ENCODE measurements around the gene ARID2. TPM values are rescaled to one million over a fixed set of nuclear protein-coding genes. Genes with fewer than 3 reads are reported as not detected.

ARID2 gene
- total and polyA plus RNA-seq, 8 donors, result 29.2 to 42.6 (median 34.1) TPM

- ATAC-seq, result no peak
- TF ChIP-seq, protein P1, sequence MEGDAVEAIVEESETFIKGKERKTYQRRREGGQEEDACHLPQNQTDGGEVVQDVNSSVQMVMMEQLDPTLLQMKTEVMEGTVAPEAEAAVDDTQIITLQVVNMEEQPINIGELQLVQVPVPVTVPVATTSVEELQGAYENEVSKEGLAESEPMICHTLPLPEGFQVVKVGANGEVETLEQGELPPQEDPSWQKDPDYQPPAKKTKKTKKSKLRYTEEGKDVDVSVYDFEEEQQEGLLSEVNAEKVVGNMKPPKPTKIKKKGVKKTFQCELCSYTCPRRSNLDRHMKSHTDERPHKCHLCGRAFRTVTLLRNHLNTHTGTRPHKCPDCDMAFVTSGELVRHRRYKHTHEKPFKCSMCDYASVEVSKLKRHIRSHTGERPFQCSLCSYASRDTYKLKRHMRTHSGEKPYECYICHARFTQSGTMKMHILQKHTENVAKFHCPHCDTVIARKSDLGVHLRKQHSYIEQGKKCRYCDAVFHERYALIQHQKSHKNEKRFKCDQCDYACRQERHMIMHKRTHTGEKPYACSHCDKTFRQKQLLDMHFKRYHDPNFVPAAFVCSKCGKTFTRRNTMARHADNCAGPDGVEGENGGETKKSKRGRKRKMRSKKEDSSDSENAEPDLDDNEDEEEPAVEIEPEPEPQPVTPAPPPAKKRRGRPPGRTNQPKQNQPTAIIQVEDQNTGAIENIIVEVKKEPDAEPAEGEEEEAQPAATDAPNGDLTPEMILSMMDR (IDR thresholded peaks at IDR 0.05), result no peak
- no peak overlapping the region for H3K4me3 ChIP-seq
- H3K27ac ChIP-seq, result no peak overlapping the region
- no peak for DNase-seq
- peaks cover 0 to 39% of the 10 kb centered on the region in 2 donors for H3K4me1 ChIP-seq
- H3K9me3 ChIP-seq, result no peaks in the 10 kb centered on the region
- H3K36me3 ChIP-seq, result no peaks in the 10 kb centered on the region
- no peaks in the 10 kb centered on the region for H3K27me3 ChIP-seq
- intact Hi-C loops (cut with DNase I), result no loop called here
Observed at GRCh38 chr12:45718306-45718705, 11.2 kb upstream of the ARID2 start.

- TF ChIP-seq, protein P1 (IDR thresholded peaks at IDR 0.05), result no peak
- Histone ChIP-seq H3K4me3 (no peak overlapping the region), H3K27ac (no peak overlapping the region), H3K36me3 (no peaks in the 10 kb centered on the region), H3K9me3 (no peaks in the 10 kb centered on the region), H3K4me1 (peaks cover 2 to 56% of the 10 kb centered on the region in 2 donors), H3K27me3 (no peaks in the 10 kb centered on the region)
- ATAC-seq (no peak), DNase-seq (no peak)
- intact Hi-C loops (cut with DNase I), result no loop called here
Observed at GRCh38 chr12:45720069-45720468, 9.4 kb upstream of the ARID2 start.

DNA sequence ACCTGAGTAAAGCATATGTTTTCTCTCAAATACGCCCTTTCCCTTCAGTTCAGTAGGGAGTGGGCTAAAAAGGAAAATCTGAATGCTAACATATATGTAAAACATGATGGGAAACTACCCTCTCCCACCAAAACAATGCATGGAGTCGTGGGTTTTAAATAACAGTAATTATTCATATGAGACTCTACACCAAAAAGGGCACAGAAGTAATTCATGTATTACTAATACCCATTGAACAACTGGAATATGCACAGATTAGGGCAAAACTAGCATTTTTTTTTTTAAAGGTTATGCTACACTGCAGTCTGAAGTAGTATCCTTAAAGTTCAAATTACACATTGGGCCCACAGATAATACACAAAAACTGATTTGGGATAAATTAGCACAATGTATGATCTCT is 8.1 kb upstream of the ARID2 start:
- DNase-seq (no peak), ATAC-seq (no peak)
- H3K27ac ChIP-seq, result no peak overlapping the region
- H3K36me3 ChIP-seq, result no peaks in the 10 kb centered on the region
- no peaks in the 10 kb centered on the region for H3K9me3 ChIP-seq
- TF ChIP-seq, protein P1 (IDR thresholded peaks at IDR 0.05), result no peak
- no peaks in the 10 kb centered on the region for H3K27me3 ChIP-seq
- H3K4me3 ChIP-seq, result no peak overlapping the region
- H3K4me1 ChIP-seq, result peaks cover 6 to 63% of the 10 kb centered on the region in 2 donors
- intact Hi-C loops (cut with DNase I), result no loop called here

DNA sequence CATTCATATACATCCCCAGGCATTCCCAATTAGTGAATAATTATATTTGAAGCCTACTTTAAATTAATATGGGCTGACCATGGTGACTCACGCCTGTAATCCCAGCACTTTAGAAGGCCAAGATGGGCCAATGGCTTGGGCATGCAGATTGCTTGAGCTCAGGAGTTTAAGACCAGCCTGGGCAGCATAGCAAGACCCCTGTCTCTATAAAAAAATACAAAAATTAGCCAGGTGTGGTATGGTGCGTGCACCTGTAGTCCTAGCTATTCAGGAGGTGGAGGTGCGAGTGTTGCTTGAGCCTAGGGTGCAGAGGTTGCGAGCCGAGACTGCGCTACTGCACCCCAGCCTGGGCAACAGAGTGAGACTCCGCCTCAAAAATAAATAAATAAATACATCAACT is 7.6 kb upstream of the ARID2 start:
- DNase-seq, result no peak
- ATAC-seq, result no peak
- no peaks in the 10 kb centered on the region for H3K27me3 ChIP-seq
- H3K27ac ChIP-seq, result no peak overlapping the region
- intact Hi-C loops (cut with DNase I), result no loop called here
- no peaks in the 10 kb centered on the region for H3K36me3 ChIP-seq
- H3K4me3 ChIP-seq, result no peak overlapping the region
- peaks cover 6 to 63% of the 10 kb centered on the region in 2 donors for H3K4me1 ChIP-seq
- no peaks in the 10 kb centered on the region for H3K9me3 ChIP-seq
- TF ChIP-seq, protein P1 (IDR thresholded peaks at IDR 0.05), result no peak

GRCh38 chr12:45725631-45726602 is 3.6 kb upstream of the ARID2 start:
- TF ChIP-seq, protein P1 (IDR thresholded peaks at IDR 0.05), result peak; percentile 40 to 52
- Histone ChIP-seq H3K4me1 (peaks cover 6 to 47% of the 10 kb centered on the region in 2 donors), H3K36me3 (no peaks in the 10 kb centered on the region), H3K27ac (peak overlapping the region; percentile 99), H3K4me3 (peak overlapping the region; percentile 64 to 92), H3K27me3 (no peaks in the 10 kb centered on the region), H3K9me3 (no peaks in the 10 kb centered on the region)
- intact Hi-C loops (cut with DNase I), result no loop called here
- DNase-seq, result peak in 2 of 4 donors; percentile 40 to 58
- ATAC-seq, result no peak
